SK-N-SH (cell line): Measurements from ENCODE around the gene NTNG1.

Experiments
- FOXJ3 ChIP-seq: sonication (generic); formaldehyde crosslinking; IDR thresholded peaks from 2 replicates; pipeline ENCODE4 v1.5.1; 2020; ENCODE audit warnings: mild to moderate bottlenecking, missing genetic modification reagents
- NRF1 ChIP-seq: IDR thresholded peaks from 2 replicates; pipeline ENCODE4 v1.6.1; 2012; ENCODE audit warnings: low read depth, mild to moderate bottlenecking, low read length
- YY1 ChIP-seq: IDR thresholded peaks from 2 replicates; pipeline ENCODE4 v1.4.0; 2012; ENCODE audit warnings: low read depth, mild to moderate bottlenecking
- TF ChIP-seq, protein P1 (sequence below): fragments of 150-350 bp; IDR thresholded peaks from 2 replicates; pipeline ENCODE4 v1.6.1; 2017; ENCODE audit warnings: antibody characterized with exemption, low read length, low read depth, borderline replicate concordance

- TF ChIP-seq FOXJ3 (CRISPR knock-in tag): no peak
- TF ChIP-seq NRF1: no peak
- TF ChIP-seq, protein P1, sequence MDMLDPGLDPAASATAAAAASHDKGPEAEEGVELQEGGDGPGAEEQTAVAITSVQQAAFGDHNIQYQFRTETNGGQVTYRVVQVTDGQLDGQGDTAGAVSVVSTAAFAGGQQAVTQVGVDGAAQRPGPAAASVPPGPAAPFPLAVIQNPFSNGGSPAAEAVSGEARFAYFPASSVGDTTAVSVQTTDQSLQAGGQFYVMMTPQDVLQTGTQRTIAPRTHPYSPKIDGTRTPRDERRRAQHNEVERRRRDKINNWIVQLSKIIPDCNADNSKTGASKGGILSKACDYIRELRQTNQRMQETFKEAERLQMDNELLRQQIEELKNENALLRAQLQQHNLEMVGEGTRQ: no peak
- TF ChIP-seq YY1: no peak
These were observed 388.8 kb downstream of the NTNG1 start for GRCh38 chr1:107529511-107530149.
